Lower leg skin (tissue), 4 donors: ENCODE data around the gene CCNQ. TPM values are rescaled to one million over a fixed set of nuclear protein-coding genes. Genes with fewer than 3 reads are reported as not detected.

ENCODE experiments used
- DNase-seq, 2 donors: peaks; one replicate each; pipeline ENCODE4 v3.0.0-alpha.2; 2019; ENCODE audit warnings: low spot score in 2 of 2
- H3K4me3 ChIP-seq: fragments of 200-600 bp; sonication (generic); 2 replicates; pipeline ENCODE4 v1.5.1; 2017; ENCODE audit warnings: mild to moderate bottlenecking, low read depth; ENCODE audit not compliant: poor library complexity, severe bottlenecking
- CTCF ChIP-seq, 3 donors: fragments of 450-650 bp; IDR thresholded peaks; one replicate each; pipeline ENCODE4 v1.5.1; 2016; ENCODE audit warnings: antibody characterized with exemption in 3 of 3, mild to moderate bottlenecking in 3 of 3, moderate library complexity in 2 of 3
- POLR2A ChIP-seq, 2 donors: fragments of 450-650 bp; IDR thresholded peaks; one replicate each; pipeline ENCODE4 v1.6.1; 2016 to 2017; ENCODE audit warnings: antibody characterized with exemption in 2 of 2, mild to moderate bottlenecking in 1 of 2, moderate library complexity in 1 of 2
- WGBS, 2 donors: methylation state at CpG; one replicate each; pipeline ENCODE4 v1.1.5; 2018; 5-methylcytosine and 5-hydroxymethylcytosine counted together
- intact Hi-C: fragments of 100-400 bp; cut with DNase I; formaldehyde crosslinking; loops from one replicate; pipeline ENCODE4 v1.15.0; 2023; ENCODE audit warnings: low total_unique reads
- total RNA-seq, 4 donors: library from RNA; depleted of rRNA; stranded (reverse); fragments of >200 nt; gene quantifications; one replicate each; pipeline ENCODE4 v1.1.0, GENCODE V29; 2016

CCNQ gene
- total RNA-seq, 4 donors from 2014 or later, result 20.7 to 35.7 (median 28.5) TPM

- WGBS, 2 donors, result 80 to 89% methylated on average over 25 to 27 of the region's 27 CpGs
Observed at GRCh38 chrX:153637121-153638040, 38.4 kb upstream of the CCNQ start.

GRCh38 chrX:153636716-153637115, 37.8 kb upstream of the CCNQ start:
- intact Hi-C loops, result no loop called here
- TF ChIP-seq CTCF (IDR thresholded peaks at IDR 0.05), result no peak
- no peak for TF ChIP-seq POLR2A (IDR thresholded peaks at IDR 0.05)
- H3K4me3 ChIP-seq, result no peak overlapping the region
- 63 to 85% methylated on average over 2 to 5 of the region's 5 CpGs for WGBS, 2 donors
- peak in 1 of 2 donors; percentile 66 for DNase-seq

More at GRCh38 chrX:153637121-153638040, 38.4 kb upstream of the CCNQ start:
- DNase-seq, result peak in 1 of 2 donors; percentile 78
- intact Hi-C loops, result no loop called here
- TF ChIP-seq CTCF (IDR thresholded peaks at IDR 0.05), result no peak
- TF ChIP-seq POLR2A (IDR thresholded peaks at IDR 0.05), result no peak
- H3K4me3 ChIP-seq, result no peak overlapping the region

GRCh38 chrX:153635788-153636668, 37.1 kb upstream of the CCNQ start:
- WGBS, 2 donors, result 79 to 92% methylated on average over 11 to 21 of the region's 21 CpGs
- intact Hi-C loops, result no loop called here
- no peak for DNase-seq
- no peak overlapping the region for H3K4me3 ChIP-seq
- no peak for TF ChIP-seq CTCF (IDR thresholded peaks at IDR 0.05)
- no peak for TF ChIP-seq POLR2A (IDR thresholded peaks at IDR 0.05)

GRCh38 chrX:153635388-153635787, 36.4 kb upstream of the CCNQ start:
- no peak for TF ChIP-seq POLR2A (IDR thresholded peaks at IDR 0.05)
- no peak for TF ChIP-seq CTCF (IDR thresholded peaks at IDR 0.05)
- WGBS, 2 donors, result 71 to 87% methylated on average over 4 to 6 of the region's 6 CpGs
- no peak overlapping the region for H3K4me3 ChIP-seq
- intact Hi-C loops, result no loop called here
- no peak for DNase-seq

GRCh38 chrX:153634832-153635231, 35.9 kb upstream of the CCNQ start:
- 61 to 68% methylated on average over 13 to 15 of the region's 15 CpGs for WGBS, 2 donors
- no peak for DNase-seq
- H3K4me3 ChIP-seq, result no peak overlapping the region
- intact Hi-C loops, result no loop called here
- TF ChIP-seq CTCF (IDR thresholded peaks at IDR 0.05), result no peak
- no peak for TF ChIP-seq POLR2A (IDR thresholded peaks at IDR 0.05)
